Spinal cord (tissue), 4 donors: ENCODE results near the gene CMTM2. TPM values are rescaled to one million over a fixed set of nuclear protein-coding genes. Genes with fewer than 3 reads are reported as not detected.

ENCODE experiments used
- polyA plus RNA-seq, 2 donors: library from polyadenylated mRNA; unstranded; fragments of 120-200 nt; gene quantifications; one replicate each; pipeline ENCODE4 v1.2.1, GENCODE V29; 2013; ENCODE audit not compliant: insufficient read length in 2 of 2
- small RNA-seq: library from RNA; depleted of rRNA; stranded (forward); fragments of <200 nt; gene quantifications from one replicate; pipeline ENCODE3, GENCODE V24; 2014; ENCODE audit warnings: low replicate concordance
- total RNA-seq, 2 donors: library from RNA; depleted of rRNA in 1 of 2; stranded (reverse); fragments of 120-200 nt in 1 of 2; fragments of >200 nt in 1 of 2; gene quantifications; one replicate each; pipeline versions ENCODE4 v1.2.3 to v1.2.4, GENCODE V29; 2013 to 2014

Gene CMTM2
- total and polyA plus RNA-seq, 4 donors: 0.33 to 1.7 (median 0.99) TPM

Small RNA genes within 50 kb of the gene (small RNA-seq; reads per million reads assigned to genes)
- gene CKLF-CMTM1: not detected

Other genes starting within 250 kb of the CMTM2 start
- gene CDH5, start 212.8 kb upstream of the CMTM2 start, total RNA-seq: 10 to 100 TPM; 23.5 to 78.3 TPM
- gene CDH5, start 212.8 kb upstream of the CMTM2 start, polyA plus RNA-seq: 10 to 100 TPM; 29.0 to 41.7 TPM
- gene BEAN1, start 152.2 kb upstream of the CMTM2 start, total RNA-seq: 1 to 10 TPM; 4.9 to 5.7 TPM
- gene BEAN1, start 152.2 kb upstream of the CMTM2 start, polyA plus RNA-seq: 10 to 100 TPM; 26.1 to 27.0 TPM
- gene TK2, start 29.3 kb upstream of the CMTM2 start, total RNA-seq: 10 to 100 TPM; 32.6 to 42.8 TPM
- gene TK2, start 29.3 kb upstream of the CMTM2 start, polyA plus RNA-seq: 10 to 100 TPM; 37.2 to 39.2 TPM
- gene CKLF, start 26.9 kb upstream of the CMTM2 start, total RNA-seq: 10 to 100 TPM; 40.3 to 65.1 TPM
- gene CKLF, start 26.9 kb upstream of the CMTM2 start, polyA plus RNA-seq: 10 to 100 TPM; 38.1 to 41.0 TPM
- 1 to 10 TPM; 4.5 to 8.9 TPM for gene CMTM1, start 13.0 kb upstream of the CMTM2 start, total RNA-seq
- gene CMTM1, start 13.0 kb upstream of the CMTM2 start, polyA plus RNA-seq: 10 to 100 TPM; 11.2 to 12.8 TPM
- 10 to 100 TPM; 13.7 to 22.0 TPM for gene CMTM3, start 25.2 kb downstream of the CMTM2 start, total RNA-seq
- gene CMTM3, start 25.2 kb downstream of the CMTM2 start, polyA plus RNA-seq: 10 to 100 TPM; 41.0 to 48.4 TPM
- 10 to 100 TPM; 34.8 to 64.3 TPM for gene CMTM4, start 117.3 kb downstream of the CMTM2 start, total RNA-seq
- 10 to 100 TPM; 44.1 to 57.1 TPM for gene CMTM4, start 117.3 kb downstream of the CMTM2 start, polyA plus RNA-seq
- 100 to 1,000 TPM; 137 to 194 TPM for gene DYNC1LI2, start 172.1 kb downstream of the CMTM2 start, total RNA-seq
- gene DYNC1LI2, start 172.1 kb downstream of the CMTM2 start, polyA plus RNA-seq: 100 to 1,000 TPM; 171 to 178 TPM
- gene TERB1, start 222.1 kb downstream of the CMTM2 start, total RNA-seq: under 1 TPM in 1 of 2 donors, not detected in 1; 0.10 TPM
- gene TERB1, start 222.1 kb downstream of the CMTM2 start, polyA plus RNA-seq: under 1 TPM in 1 of 2 donors, not detected in 1; 0.35 TPM